HepG2 (cell line): Measurements from ENCODE around the gene METAP1D.

Experiments
- NCOR1 ChIP-seq: fragments of 200-600 bp; sonication (generic); IDR thresholded peaks from 2 replicates; pipeline ENCODE4 v1.7.0; 2017; ENCODE audit warnings: antibody characterized with exemption, low read length, borderline replicate concordance
- XRCC5 ChIP-seq: fragments of 200-400 bp; formaldehyde crosslinking; optimal IDR thresholded peaks from 2 replicates; pipeline ENCODE3; 2017; ENCODE audit warnings: mild to moderate bottlenecking, low read length

DNA sequence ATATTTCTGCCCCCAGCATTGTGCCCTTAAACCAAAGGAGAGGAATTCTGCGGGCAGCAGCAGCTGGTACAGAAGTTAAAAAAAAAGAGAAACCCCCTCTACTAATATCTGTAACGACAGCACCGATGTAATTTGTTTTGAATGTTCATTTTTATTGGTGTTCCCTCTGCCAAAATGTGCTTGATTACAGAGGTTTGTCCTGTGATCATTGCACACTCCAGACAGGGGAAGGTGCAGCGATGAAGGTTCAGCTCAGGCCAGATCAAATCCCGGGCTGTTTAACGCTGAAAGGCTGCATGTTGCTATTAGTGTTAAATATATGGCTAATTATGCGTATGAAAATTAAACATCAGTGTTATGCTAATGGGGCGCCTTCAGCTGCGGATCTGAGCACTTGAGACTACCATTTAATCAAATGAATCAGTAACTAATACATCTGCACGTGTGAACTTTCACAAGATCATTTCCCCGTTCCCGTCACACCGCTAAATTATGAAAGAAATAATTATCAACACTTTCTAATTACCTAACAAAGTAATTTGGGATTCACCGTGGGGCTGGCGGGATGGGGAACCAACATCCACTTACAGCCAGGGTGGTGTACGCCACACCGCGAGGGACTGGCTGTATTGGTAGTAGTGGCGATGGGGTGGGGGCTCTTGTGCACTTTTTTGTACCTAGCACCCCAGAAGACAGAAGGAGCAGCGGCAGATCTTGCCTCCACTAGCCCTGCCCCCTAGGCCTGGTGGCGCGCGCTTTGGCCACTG lies 84.1 kb downstream of the METAP1D start:
- TF ChIP-seq NCOR1 = no peak
- TF ChIP-seq XRCC5 = no peak
